ENCODE data around the gene C1QL1. TPM values are rescaled to one million over a fixed set of nuclear protein-coding genes. Genes with fewer than 3 reads are reported as not detected.
A peak's percentile ranks its signal among the peaks of the same experiment; 100 is the strongest.

Gene C1QL1
- total and polyA plus RNA-seq, 4 donors = 0.10 to 0.57 (median 0.39) TPM

- Histone ChIP-seq H3K4me1 (ENCODE audit: control insufficient read depth in 5 of 5, insufficient read depth in 5 of 5, low read length in 5 of 5) (peaks cover 0 to 8% (median 0%) of the 10 kb centered on the region in 5 donors), H3K27ac (ENCODE audit: low read depth in 1 of 2, low read length in 1 of 2) (no peak overlapping the region), H3K9me3 (ENCODE audit: control insufficient read depth in 4 of 4, insufficient read depth in 3 of 4, low read length in 3 of 4) (peaks cover 0 to 2% (median 0%) of the 10 kb centered on the region in 4 donors), H3K4me3 (no peak overlapping the region), H3K27me3 (ENCODE audit: control insufficient read depth in 3 of 3, insufficient read depth in 3 of 3, low read length in 2 of 3) (peaks cover 0 to 21% (median 19%) of the 10 kb centered on the region in 3 donors), H3K9ac (ENCODE audit: insufficient read depth in 1 of 2, low read length in 2 of 2) (no peak overlapping the region), H3K36me3 (ENCODE audit: control insufficient read depth in 4 of 4, insufficient read depth in 4 of 4, low read length in 4 of 4) (no peaks in the 10 kb centered on the region)
- DNase-seq (no peak), ATAC-seq (ENCODE audit: insufficient read depth, low FRiP score) (no peak)
- no peak for TF ChIP-seq CTCF (IDR thresholded peaks at IDR 0.05; ENCODE audit: control extremely low read depth, extremely low read depth)
- 37 to 49% methylated on average over 6 of the region's 6 CpGs for WGBS, 2 donors
Observed at GRCh38 chr17:44913676-44914075, 54.4 kb downstream of the C1QL1 start.

GRCh38 chr17:44912763-44913544 is 55.1 kb downstream of the C1QL1 start:
- Histone ChIP-seq H3K27ac (ENCODE audit: low read depth in 1 of 2, low read length in 1 of 2) (no peak overlapping the region), H3K36me3 (ENCODE audit: control insufficient read depth in 4 of 4, insufficient read depth in 4 of 4, low read length in 4 of 4) (no peaks in the 10 kb centered on the region), H3K4me3 (no peak overlapping the region), H3K27me3 (ENCODE audit: control insufficient read depth in 3 of 3, insufficient read depth in 3 of 3, low read length in 2 of 3) (peaks cover 0 to 21% (median 19%) of the 10 kb centered on the region in 3 donors), H3K9me3 (ENCODE audit: control insufficient read depth in 4 of 4, insufficient read depth in 3 of 4, low read length in 3 of 4) (peaks cover 0 to 2% (median 0%) of the 10 kb centered on the region in 4 donors), H3K4me1 (ENCODE audit: control insufficient read depth in 5 of 5, insufficient read depth in 5 of 5, low read length in 5 of 5) (peaks cover 0 to 8% (median 0%) of the 10 kb centered on the region in 5 donors), H3K9ac (ENCODE audit: insufficient read depth in 1 of 2, low read length in 2 of 2) (no peak overlapping the region)
- ATAC-seq (ENCODE audit: insufficient read depth, low FRiP score) (no peak), DNase-seq (no peak)
- TF ChIP-seq CTCF (IDR thresholded peaks at IDR 0.05; ENCODE audit: control extremely low read depth, extremely low read depth) = no peak
- 84 to 85% methylated on average over 14 of the region's 14 CpGs for WGBS, 2 donors

- H3K4me3 ChIP-seq = no peak overlapping the region
Observed at GRCh38 chr17:44911133-44912001, 56.7 kb downstream of the C1QL1 start.

More at GRCh38 chr17:44911133-44912001, 56.7 kb downstream of the C1QL1 start:
- Histone ChIP-seq H3K27me3 (ENCODE audit: control insufficient read depth in 3 of 3, insufficient read depth in 3 of 3, low read length in 2 of 3) (peaks cover 0 to 24% (median 19%) of the 10 kb centered on the region in 3 donors), H3K9ac (ENCODE audit: insufficient read depth in 1 of 2, low read length in 2 of 2) (no peak overlapping the region), H3K9me3 (ENCODE audit: control insufficient read depth in 4 of 4, insufficient read depth in 3 of 4, low read length in 3 of 4) (peaks cover 0 to 2% (median 0%) of the 10 kb centered on the region in 4 donors), H3K27ac (ENCODE audit: low read depth in 1 of 2, low read length in 1 of 2) (no peak overlapping the region), H3K36me3 (ENCODE audit: control insufficient read depth in 4 of 4, insufficient read depth in 4 of 4, low read length in 4 of 4) (no peaks in the 10 kb centered on the region), H3K4me1 (ENCODE audit: control insufficient read depth in 5 of 5, insufficient read depth in 5 of 5, low read length in 5 of 5) (peaks cover 0 to 8% (median 0%) of the 10 kb centered on the region in 5 donors)
- DNase-seq (peak; percentile 42 to 62 (median 49)), ATAC-seq (ENCODE audit: insufficient read depth, low FRiP score) (peak; percentile 52)
- WGBS, 2 donors = 11 to 12% methylated on average over 56 of the region's 56 CpGs
- no peak for TF ChIP-seq CTCF (IDR thresholded peaks at IDR 0.05; ENCODE audit: control extremely low read depth, extremely low read depth)
